SK-N-SH treated with all-trans-retinoic acid at 6 μM for 48 hours (cell line): ENCODE results near the gene DCP1B.

ENCODE experiments used
- CREB5 ChIP-seq: fragments of 250-450 bp; sonication (Bioruptor Pico); IDR thresholded peaks from 2 replicates; pipeline ENCODE4 v1.5.1; 2020; ENCODE audit warnings: low read depth, mild to moderate bottlenecking, moderate library complexity
- CSDC2 ChIP-seq: fragments of 250-450 bp; sonication (Bioruptor Pico); IDR thresholded peaks from 2 replicates; pipeline ENCODE4 v1.5.0; 2020; ENCODE audit warnings: mild to moderate bottlenecking, moderate library complexity
- CSRNP3 ChIP-seq: fragments of 250-450 bp; sonication (Bioruptor Pico); IDR thresholded peaks from 2 replicates; pipeline ENCODE4 v1.5.1; 2021; ENCODE audit warnings: mild to moderate bottlenecking, moderate library complexity
- GLIS3 ChIP-seq: fragments of 250-450 bp; sonication (Bioruptor Pico); IDR thresholded peaks from 2 replicates; pipeline ENCODE4 v1.5.0; 2020; ENCODE audit warnings: mild to moderate bottlenecking, moderate library complexity
- OSR1 ChIP-seq: fragments of 250-450 bp; sonication (Bioruptor Pico); IDR thresholded peaks from 2 replicates; pipeline ENCODE4 v1.8.0; 2022; ENCODE audit warnings: moderate library complexity, mild to moderate bottlenecking, inconsistent platforms
- PATZ1 ChIP-seq: fragments of 250-450 bp; sonication (Bioruptor Pico); IDR thresholded peaks from 2 replicates; pipeline ENCODE4 v1.8.0; 2020; ENCODE audit warnings: mild to moderate bottlenecking, moderate library complexity, borderline replicate concordance
- PPARA ChIP-seq: fragments of 250-450 bp; sonication (Bioruptor Pico); IDR thresholded peaks from 2 replicates; pipeline ENCODE4 v1.5.0; 2020; ENCODE audit warnings: mild to moderate bottlenecking, borderline replicate concordance
- RARB ChIP-seq: fragments of 250-450 bp; sonication (Bioruptor Pico); IDR thresholded peaks from 2 replicates; pipeline ENCODE4 v1.8.0; 2021; ENCODE audit warnings: mild to moderate bottlenecking, moderate library complexity
- ZC3H10 ChIP-seq: fragments of 250-450 bp; sonication (Bioruptor Pico); IDR thresholded peaks from 2 replicates; pipeline ENCODE4 v1.5.1; 2021; ENCODE audit warnings: mild to moderate bottlenecking, moderate library complexity
- ZFP3 ChIP-seq: fragments of 250-450 bp; sonication (Bioruptor Pico); IDR thresholded peaks from 2 replicates; pipeline ENCODE4 v1.5.0; 2020; ENCODE audit warnings: mild to moderate bottlenecking, moderate library complexity
- ZFP30 ChIP-seq: fragments of 450-650 bp; formaldehyde crosslinking; IDR thresholded peaks from 2 replicates; pipeline ENCODE4 v1.5.0; 2022; ENCODE audit warnings: mild to moderate bottlenecking, moderate library complexity
- ZNF565 ChIP-seq: fragments of 450-650 bp; formaldehyde crosslinking; conservative IDR thresholded peaks from 2 replicates; pipeline ENCODE4 v1.5.0; 2020; ENCODE audit warnings: low read depth, mild to moderate bottlenecking, moderate library complexity
- ZNF8 ChIP-seq: fragments of 450-650 bp; formaldehyde crosslinking; IDR thresholded peaks from 2 replicates; pipeline ENCODE4 v1.5.0; 2020; ENCODE audit warnings: mild to moderate bottlenecking, moderate library complexity

GRCh38 chr12:1904875-1905274 is 99.4 kb downstream of the DCP1B start:
- no peak for TF ChIP-seq RARB (CRISPR knock-in tag)
- no peak for TF ChIP-seq CSDC2 (CRISPR knock-in tag)
- TF ChIP-seq CSRNP3 (CRISPR knock-in tag) = no peak
- TF ChIP-seq GLIS3 (CRISPR knock-in tag) = no peak
- TF ChIP-seq CREB5 (CRISPR knock-in tag) = no peak
- TF ChIP-seq ZNF8 (CRISPR knock-in tag) = no peak
- no peak for TF ChIP-seq PPARA
- no peak for TF ChIP-seq PATZ1 (CRISPR knock-in tag)
- no peak for TF ChIP-seq ZC3H10 (CRISPR knock-in tag)
- TF ChIP-seq ZFP3 (CRISPR knock-in tag) = no peak
- no peak for TF ChIP-seq OSR1 (CRISPR knock-in tag)
- no peak for TF ChIP-seq ZFP30 (CRISPR knock-in tag)
- TF ChIP-seq ZNF565 (CRISPR knock-in tag) = no peak
